Measurements from ENCODE around the gene FGD3.
"Not testable (repeated sequence)": the region's sequence is repeated elsewhere in the genome, so short reads cannot be mapped to it uniquely, and the experiment has no call there.

Gene FGD3

GRCh38 chr9:92947268-92948037 is at the start of gene FGD3:
Gene FGD3 (plus strand): TSS chr9:92947523. CDS start chr9:92976257, 28,734 bp downstream.
- in situ Hi-C loops (cut with HindIII; ENCODE audit: low sequenced_read_pairs): no loop called here

GRCh38 chr9:92905137-92905536 is 42.2 kb upstream of the FGD3 start:
- in situ Hi-C loops (cut with HindIII; ENCODE audit: low sequenced_read_pairs): not testable (repeated sequence)

GRCh38 chr9:92911511-92912475 is 35.5 kb upstream of the FGD3 start:
- in situ Hi-C loops (cut with HindIII; ENCODE audit: low sequenced_read_pairs): no loop called here

GRCh38 chr9:92917176-92917800 is 30.0 kb upstream of the FGD3 start:
- in situ Hi-C loops (cut with HindIII; ENCODE audit: low sequenced_read_pairs): no loop called here

- in situ Hi-C loops (cut with HindIII; ENCODE audit: low sequenced_read_pairs): no loop called here
Measured at GRCh38 chr9:92920437-92920836, 26.9 kb upstream of the FGD3 start.

GRCh38 chr9:92931606-92932005 is 15.7 kb upstream of the FGD3 start:
- in situ Hi-C loops (cut with HindIII; ENCODE audit: low sequenced_read_pairs): no loop called here

GRCh38 chr9:92934321-92934720 is 13.0 kb upstream of the FGD3 start:
- in situ Hi-C loops (cut with HindIII; ENCODE audit: low sequenced_read_pairs): no loop called here

- in situ Hi-C loops (cut with HindIII; ENCODE audit: low sequenced_read_pairs): no loop called here
Measured at GRCh38 chr9:92938025-92938424, 9.3 kb upstream of the FGD3 start.

- in situ Hi-C loops (cut with HindIII; ENCODE audit: low sequenced_read_pairs): no loop called here
Measured at GRCh38 chr9:92941861-92942260, 5.5 kb upstream of the FGD3 start.

GRCh38 chr9:92942688-92943616 is 4.4 kb upstream of the FGD3 start:
- in situ Hi-C loops (cut with HindIII; ENCODE audit: low sequenced_read_pairs): no loop called here

GRCh38 chr9:92944921-92945320 is 2.4 kb upstream of the FGD3 start:
- in situ Hi-C loops (cut with HindIII; ENCODE audit: low sequenced_read_pairs): no loop called here

- in situ Hi-C loops (cut with HindIII; ENCODE audit: low sequenced_read_pairs): no loop called here
Measured at GRCh38 chr9:92945796-92946195, 1.5 kb upstream of the FGD3 start.

GRCh38 chr9:92948038-92948534 is 763 bp downstream of the FGD3 start:
- in situ Hi-C loops (cut with HindIII; ENCODE audit: low sequenced_read_pairs): no loop called here

- in situ Hi-C loops (cut with HindIII; ENCODE audit: low sequenced_read_pairs): no loop called here
Measured at GRCh38 chr9:92948632-92949031, 1.3 kb downstream of the FGD3 start.

- in situ Hi-C loops (cut with HindIII; ENCODE audit: low sequenced_read_pairs): no loop called here
Measured at GRCh38 chr9:92949266-92949982, 2.1 kb downstream of the FGD3 start.

GRCh38 chr9:92950359-92950955 is 3.1 kb downstream of the FGD3 start:
- in situ Hi-C loops (cut with HindIII; ENCODE audit: low sequenced_read_pairs): no loop called here

- in situ Hi-C loops (cut with HindIII; ENCODE audit: low sequenced_read_pairs): no loop called here
Measured at GRCh38 chr9:92952906-92953610, 5.7 kb downstream of the FGD3 start.

- in situ Hi-C loops (cut with HindIII; ENCODE audit: low sequenced_read_pairs): no loop called here
Measured at GRCh38 chr9:92954049-92954861, 6.9 kb downstream of the FGD3 start.

All from DLD1 (cell line).